DOHH2 (cell line): ENCODE data around the gene CCDC15.

Source experiments
- EZH2phosphoT487 ChIP-seq: fragments of 200-600 bp; sonication (generic); IDR thresholded peaks from 2 replicates; pipeline ENCODE4 v1.6.1; 2017; ENCODE audit warnings: borderline replicate concordance, mild to moderate bottlenecking, antibody characterized with exemption, low read length, moderate library complexity, mixed read lengths
- TF ChIP-seq, protein P1 (sequence below): fragments of 200-600 bp; sonication (generic); IDR thresholded peaks from one replicate; pipeline ENCODE4 v1.5.1; 2014; ENCODE audit warnings: antibody characterized with exemption, mild to moderate bottlenecking, low read depth, low read length; ENCODE audit not compliant: poor library complexity, severe bottlenecking

DNA sequence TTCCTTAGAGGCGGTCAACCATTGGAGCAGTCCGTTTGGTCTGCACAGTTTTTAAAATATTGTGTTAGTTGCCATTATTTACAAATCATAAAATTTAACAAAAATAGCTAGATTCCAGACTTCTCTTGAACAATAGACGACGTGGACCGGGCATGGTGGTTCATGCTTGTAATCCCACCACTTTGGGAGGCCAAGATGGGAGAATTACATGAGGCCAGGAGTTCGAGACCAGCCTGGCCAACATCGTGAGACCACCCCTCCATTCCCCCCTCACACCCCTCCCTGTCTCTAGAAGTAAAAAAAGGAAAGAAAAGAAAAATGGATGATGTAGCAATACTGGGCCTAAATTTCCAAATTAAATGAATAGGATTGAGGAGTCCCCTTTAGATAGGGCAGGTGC, 110.1 kb downstream of the CCDC15 start:
- TF ChIP-seq, protein P1, sequence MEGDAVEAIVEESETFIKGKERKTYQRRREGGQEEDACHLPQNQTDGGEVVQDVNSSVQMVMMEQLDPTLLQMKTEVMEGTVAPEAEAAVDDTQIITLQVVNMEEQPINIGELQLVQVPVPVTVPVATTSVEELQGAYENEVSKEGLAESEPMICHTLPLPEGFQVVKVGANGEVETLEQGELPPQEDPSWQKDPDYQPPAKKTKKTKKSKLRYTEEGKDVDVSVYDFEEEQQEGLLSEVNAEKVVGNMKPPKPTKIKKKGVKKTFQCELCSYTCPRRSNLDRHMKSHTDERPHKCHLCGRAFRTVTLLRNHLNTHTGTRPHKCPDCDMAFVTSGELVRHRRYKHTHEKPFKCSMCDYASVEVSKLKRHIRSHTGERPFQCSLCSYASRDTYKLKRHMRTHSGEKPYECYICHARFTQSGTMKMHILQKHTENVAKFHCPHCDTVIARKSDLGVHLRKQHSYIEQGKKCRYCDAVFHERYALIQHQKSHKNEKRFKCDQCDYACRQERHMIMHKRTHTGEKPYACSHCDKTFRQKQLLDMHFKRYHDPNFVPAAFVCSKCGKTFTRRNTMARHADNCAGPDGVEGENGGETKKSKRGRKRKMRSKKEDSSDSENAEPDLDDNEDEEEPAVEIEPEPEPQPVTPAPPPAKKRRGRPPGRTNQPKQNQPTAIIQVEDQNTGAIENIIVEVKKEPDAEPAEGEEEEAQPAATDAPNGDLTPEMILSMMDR, result no peak
- no peak for TF ChIP-seq EZH2phosphoT487
